Measurements from ENCODE around the gene RPL32. TPM values are rescaled to one million over a fixed set of nuclear protein-coding genes. Genes with fewer than 3 reads are reported as not detected.
"Not testable (repeated sequence)": the region's sequence is repeated elsewhere in the genome, so short reads cannot be mapped to it uniquely, and the experiment has no call there.

RPL32 gene
- total RNA-seq (2014; rRNA removed; shearing (Covaris generic)), result 611 and 698 TPM in 2 replicates

GRCh38 chr3:12841149-12841969, at the start of gene RPL32:
Gene RPL32, minus strand, starts transcription at chr3:12841565. Its CDS starts 1,328 bp downstream, at chr3:12840237.
- DNase-seq (ENCODE audit: low read depth), result peak; percentile 87

GRCh38 chr3:12890610-12891390, 49.4 kb upstream of the RPL32 start:
- peak; percentile 15 for DNase-seq (ENCODE audit: low read depth)

GRCh38 chr3:12886736-12887135, 45.4 kb upstream of the RPL32 start:
- DNase-seq (ENCODE audit: low read depth), result no peak

GRCh38 chr3:12886106-12886679, 44.8 kb upstream of the RPL32 start:
- no peak for DNase-seq (ENCODE audit: low read depth)

- no peak for DNase-seq (ENCODE audit: low read depth)
Measured at GRCh38 chr3:12885583-12885930, 44.2 kb upstream of the RPL32 start.

GRCh38 chr3:12884790-12885582, 43.6 kb upstream of the RPL32 start:
- no peak for DNase-seq (ENCODE audit: low read depth)

- no peak for DNase-seq (ENCODE audit: low read depth)
Measured at GRCh38 chr3:12884186-12884680, 42.9 kb upstream of the RPL32 start.

GRCh38 chr3:12882336-12883310, 41.3 kb upstream of the RPL32 start:
- no peak for DNase-seq (ENCODE audit: low read depth)

- not testable (repeated sequence) for DNase-seq (ENCODE audit: low read depth)
Measured at GRCh38 chr3:12881858-12882257, 40.5 kb upstream of the RPL32 start.

- no peak for DNase-seq (ENCODE audit: low read depth)
Measured at GRCh38 chr3:12879191-12879815, 37.9 kb upstream of the RPL32 start.

GRCh38 chr3:12878758-12879157, 37.4 kb upstream of the RPL32 start:
- not testable (repeated sequence) for DNase-seq (ENCODE audit: low read depth)

GRCh38 chr3:12878141-12878574, 36.8 kb upstream of the RPL32 start:
- no peak for DNase-seq (ENCODE audit: low read depth)

- no peak for DNase-seq (ENCODE audit: low read depth)
Measured at GRCh38 chr3:12877040-12877439, 35.7 kb upstream of the RPL32 start.

GRCh38 chr3:12875857-12876836, 34.8 kb upstream of the RPL32 start:
- peak; percentile 43 for DNase-seq (ENCODE audit: low read depth)

- no peak for DNase-seq (ENCODE audit: low read depth)
Measured at GRCh38 chr3:12871404-12871983, 30.1 kb upstream of the RPL32 start.

- DNase-seq (ENCODE audit: low read depth), result peak; percentile 51
Measured at GRCh38 chr3:12870942-12871341, 29.6 kb upstream of the RPL32 start.

- DNase-seq (ENCODE audit: low read depth), result peak; percentile 15
Measured at GRCh38 chr3:12869035-12869621, 27.8 kb upstream of the RPL32 start.

Measured in Daoy (cell line).